ENCODE results near the gene ARHGDIB. TPM values are rescaled to one million over a fixed set of nuclear protein-coding genes. Genes with fewer than 3 reads are reported as not detected.

ARHGDIB gene
- total and polyA plus RNA-seq, 10 of the 15 experiments (the other 5 are each of a cell fraction or from before 2014, with no cell fraction given), result 796 to 2,849 (median 1,346) TPM

DNA sequence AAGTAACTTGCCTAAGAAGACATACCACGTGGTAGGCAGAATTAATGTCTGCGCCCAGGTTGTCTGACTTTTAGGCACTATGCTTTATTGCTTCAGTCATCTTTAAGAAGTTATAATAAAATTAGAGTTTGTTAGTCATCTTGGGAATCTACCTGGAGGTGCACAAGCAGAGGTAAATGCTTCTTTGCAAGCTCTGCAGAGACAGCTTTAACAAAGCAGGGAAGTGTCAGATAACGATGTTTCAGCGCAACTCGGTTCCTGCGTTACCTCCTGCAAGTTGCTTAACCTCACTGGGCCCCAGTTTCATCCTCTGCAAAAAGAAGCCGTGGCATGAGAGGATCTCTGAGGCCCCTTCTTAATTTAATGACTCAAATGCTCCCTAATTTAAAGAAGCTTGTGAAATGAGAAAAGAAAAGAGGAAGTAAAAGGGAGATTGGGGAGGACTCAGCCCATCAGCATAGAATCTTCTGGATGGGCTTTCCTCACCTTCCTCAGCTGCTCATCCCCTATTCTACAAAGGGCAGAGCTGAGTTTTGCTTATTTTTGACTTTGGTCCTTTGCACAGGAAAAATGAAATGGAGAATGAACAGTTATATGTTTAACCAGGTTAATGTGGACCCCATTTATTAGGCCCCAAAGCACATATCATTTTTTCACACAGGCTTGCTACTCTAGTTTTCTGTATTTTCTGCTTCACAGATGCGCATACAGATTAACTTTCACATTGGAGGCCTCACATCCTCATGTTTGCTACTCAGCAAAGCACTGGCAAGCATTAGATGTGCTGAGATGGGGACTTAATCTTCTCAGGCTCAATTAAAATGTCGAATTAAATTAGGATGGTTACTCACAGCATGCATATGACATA lies 5.1 kb downstream of the ARHGDIB start (continued):
- TF ChIP-seq REST (IDR thresholded peaks at IDR 0.05; ENCODE audit: low read depth, low read length) (no peak), NFIC (IDR thresholded peaks at IDR 0.05; ENCODE audit: low read depth, low read length) (peak; percentile 69), PML (IDR thresholded peaks at IDR 0.05; ENCODE audit: low read length) (no peak), SRF (IDR thresholded peaks at IDR 0.05; ENCODE audit: low read depth in 2 of 2, low read length in 2 of 2) (no peak), EP300 (IDR thresholded peaks at IDR 0.05; ENCODE audit: borderline replicate concordance in 1 of 2, control insufficient read depth in 1 of 2, low read depth in 2 of 2, low read length in 2 of 2) (peak; percentile 40 to 62; a peak in 2 of 4 replicates), SIX5 (IDR thresholded peaks at IDR 0.05; ENCODE audit: low read depth, low read length, severe bottlenecking) (no peak), IKZF2 (IDR thresholded peaks at IDR 0.05) (peak; percentile 82 to 87), ETV6 (conservative IDR thresholded peaks at IDR 0.05 in 1 of 2, IDR thresholded peaks at IDR 0.05 in 1 of 2; ENCODE audit: borderline replicate concordance in 1 of 2, low read depth in 1 of 2) (peak in 1 of 2 experiments; percentile 53; a peak in 1 of 4 replicates), ATF7 (IDR thresholded peaks at IDR 0.05; ENCODE audit: low read depth) (peak; percentile 56), SUZ12 (IDR thresholded peaks at IDR 0.05; ENCODE audit: unreplicated experiment) (no peak), PAX5 (IDR thresholded peaks at IDR 0.05; ENCODE audit: borderline replicate concordance, low read depth, low read length) (no peak), MXI1 (IDR thresholded peaks at IDR 0.05; ENCODE audit: low read depth, low read length) (peak; percentile 44; the same call in 1 of the 2 replicates), SREBF2 (IDR thresholded peaks at IDR 0.05; ENCODE audit: low read length) (no peak), RAD51 (IDR thresholded peaks at IDR 0.05) (peak; percentile 64)

Measured in GM12878 (cell line).